IMR-90 (cell line): ENCODE measurements around the gene TMEM200A. TPM values are rescaled to one million over a fixed set of nuclear protein-coding genes. Genes with fewer than 3 reads are reported as not detected.

Experiments used
- ATAC-seq: fragments of 200-7000 bp; cut with Tn5 transposase; 2 replicates; pipeline ENCODE4 v1.9.1; 2020; ENCODE audit warnings: low read depth, mild to moderate bottlenecking, moderate library complexity
- BruUV-seq: library from RNA; stranded (reverse); fragments of 400-500 nt; replicated peaks from 2 replicates; lab custom pipeline; 2021; lab: Mats Ljungman, UMichigan
- CTCF ChIA-PET: fragments of 300-600 bp; formaldehyde crosslinking; extraction: SDS; loops from one replicate; lab custom pipeline; 2021; ENCODE audit warnings: antibody characterized with exemption; lab: Yijun Ruan, JAX
- POLR2A ChIA-PET: fragments of 300-600 bp; sonication (Branson Sonifier 250); formaldehyde crosslinking; loops from one replicate; lab custom pipeline; 2022; ENCODE audit warnings: antibody characterized with exemption; ENCODE audit not compliant: unreplicated experiment; lab: Charles Lee
- DNase-seq: peaks from one replicate; pipeline ENCODE4 v3.0.0; 2013
- H2AFZ ChIP-seq: replicated peaks from 2 replicates; pipeline ENCODE3; 2013; ENCODE audit warnings: low read length, mild to moderate bottlenecking; ENCODE audit not compliant: poor library complexity
- H2AK5ac ChIP-seq: 2 replicates; pipeline ENCODE4 v1.6.1; 2013; ENCODE audit warnings: low read depth, low read length, inconsistent platforms
- H2AK9ac ChIP-seq: replicated peaks from 2 replicates; pipeline ENCODE3; 2013; ENCODE audit warnings: mild to moderate bottlenecking, low read depth, low read length, moderate library complexity; ENCODE audit not compliant: poor library complexity
- H2BK120ac ChIP-seq: 2 replicates; pipeline ENCODE4 v1.6.1; 2013; ENCODE audit warnings: low read depth, low read length, inconsistent platforms
- H2BK15ac ChIP-seq: 3 replicates; pipeline ENCODE4 v1.6.1; 2013; ENCODE audit warnings: low read depth, low read length, inconsistent platforms
- H2BK20ac ChIP-seq: 2 replicates; pipeline ENCODE4 v1.6.1; 2013; ENCODE audit warnings: low read depth, mild to moderate bottlenecking, inconsistent platforms, low read length, moderate library complexity
- H2BK5ac ChIP-seq: 2 replicates; pipeline ENCODE4 v1.6.1; 2013; ENCODE audit warnings: mild to moderate bottlenecking, low read depth, low read length, inconsistent platforms; ENCODE audit not compliant: poor library complexity, severe bottlenecking
- H3K14ac ChIP-seq: replicated peaks from 2 replicates; pipeline ENCODE4 v1.6.1; 2013; ENCODE audit warnings: low read depth, low read length, inconsistent platforms
- H3K18ac ChIP-seq: 2 replicates; pipeline ENCODE4 v1.6.1; 2013; ENCODE audit warnings: low read depth, low read length, control low read depth
- H3K23ac ChIP-seq: 2 replicates; pipeline ENCODE4 v1.6.1; 2013; ENCODE audit warnings: low read depth, low read length, inconsistent platforms
- H3K27ac ChIP-seq: 2 replicates; pipeline ENCODE4 v1.5.1; 2013; ENCODE audit warnings: mild to moderate bottlenecking, control low read depth, low read length; ENCODE audit not compliant: insufficient read depth
- H3K27me3 ChIP-seq: 2 replicates; pipeline ENCODE4 v1.6.1; 2013; ENCODE audit warnings: low read length; ENCODE audit not compliant: control insufficient read depth, insufficient read depth
- H3K36me3 ChIP-seq: 2 replicates; pipeline ENCODE4 v1.6.1; 2013; ENCODE audit warnings: low read length, mixed read lengths; ENCODE audit not compliant: control insufficient read depth, insufficient read depth
- H3K4ac ChIP-seq: 2 replicates; pipeline ENCODE4 v1.6.1; 2013; ENCODE audit warnings: low read depth, low read length, inconsistent platforms
- H3K4me1 ChIP-seq: 2 replicates; pipeline ENCODE4 v1.6.1; 2013; ENCODE audit warnings: low read length, mixed read lengths; ENCODE audit not compliant: control insufficient read depth, insufficient read depth
- H3K4me2 ChIP-seq: 2 replicates; pipeline ENCODE4 v1.6.1; 2013; ENCODE audit warnings: low read depth, mild to moderate bottlenecking, control low read depth, low read length, moderate library complexity
- H3K4me3 ChIP-seq: 2 replicates; pipeline ENCODE4 v1.5.1; 2013; ENCODE audit warnings: low read depth, mild to moderate bottlenecking, control low read depth, low read length, moderate library complexity; ENCODE audit not compliant: insufficient read depth
- H3K56ac ChIP-seq: 2 replicates; pipeline ENCODE4 v1.6.1; 2013; ENCODE audit warnings: low read length, inconsistent platforms; ENCODE audit not compliant: insufficient read depth; ENCODE audit errors: extremely low read depth
- H3K79me1 ChIP-seq, 2 experiments: 2 replicates each; pipeline ENCODE4 v1.6.1; 2013; ENCODE audit warnings: low read length in 2 of 2, inconsistent platforms in 1 of 2, low read depth in 1 of 2
- H3K9ac ChIP-seq: 2 replicates; pipeline ENCODE4 v1.6.1; 2013; ENCODE audit warnings: low read depth, low read length, control low read depth
- H3K9me1 ChIP-seq: 2 replicates; pipeline ENCODE4 v1.6.1; 2013; ENCODE audit warnings: low read length, inconsistent platforms; ENCODE audit not compliant: insufficient read depth
- H3K9me3 ChIP-seq: 2 replicates; pipeline ENCODE4 v1.6.1; 2013; ENCODE audit warnings: low read length; ENCODE audit not compliant: control insufficient read depth, insufficient read depth
- H4K20me1 ChIP-seq: 2 replicates; pipeline ENCODE4 v1.6.1; 2013; ENCODE audit warnings: low read length, inconsistent platforms; ENCODE audit not compliant: insufficient read depth
- H4K5ac ChIP-seq: 2 replicates; pipeline ENCODE4 v1.6.1; 2013; ENCODE audit warnings: mild to moderate bottlenecking, low read depth, low read length, control low read depth
- H4K8ac ChIP-seq, 2 experiments: 2 replicates each; pipeline ENCODE4 v1.6.1; 2013; ENCODE audit warnings: low read depth in 2 of 2, low read length in 2 of 2, control low read depth in 1 of 2, inconsistent platforms in 1 of 2
- H4K91ac ChIP-seq: 2 replicates; pipeline ENCODE4 v1.6.1; 2013; ENCODE audit warnings: low read depth, low read length, inconsistent platforms; ENCODE audit not compliant: insufficient read depth
- BHLHE40 ChIP-seq: fragments of 150-350 bp; IDR thresholded peaks from 2 replicates; pipeline ENCODE4 v1.6.1; 2016; ENCODE audit warnings: mild to moderate bottlenecking, low read depth, low read length
- CEBPB ChIP-seq: IDR thresholded peaks from 2 replicates; pipeline ENCODE4 v1.6.1; 2012; ENCODE audit warnings: low read depth, low read length, improper control_type of control experiment
- CHD1 ChIP-seq: IDR thresholded peaks from 2 replicates; pipeline ENCODE4 v1.6.1; 2012; ENCODE audit warnings: low read depth, low read length, improper control_type of control experiment
- ELK1 ChIP-seq: fragments of 150-350 bp; IDR thresholded peaks from 2 replicates; pipeline ENCODE4 v1.6.1; 2016; ENCODE audit warnings: low read depth, mild to moderate bottlenecking, low read length, moderate library complexity, borderline replicate concordance
- FOS ChIP-seq: fragments of 150-350 bp; IDR thresholded peaks from 2 replicates; pipeline ENCODE4 v1.6.1; 2016; ENCODE audit warnings: low read depth, low read length
- MXI1 ChIP-seq: IDR thresholded peaks from 2 replicates; pipeline ENCODE4 v1.6.1; 2012; ENCODE audit warnings: low read depth, mild to moderate bottlenecking, low read length, moderate library complexity, borderline replicate concordance
- NFE2L2 ChIP-seq: fragments of 150-350 bp; IDR thresholded peaks from 2 replicates; pipeline ENCODE4 v1.6.1; 2016; ENCODE audit warnings: low read depth, mild to moderate bottlenecking, low read length
- POLR2A ChIP-seq: IDR thresholded peaks from 2 replicates; pipeline ENCODE4 v1.6.1; 2012; ENCODE audit warnings: mild to moderate bottlenecking, low read depth, low read length
- RAD21 ChIP-seq: IDR thresholded peaks from 2 replicates; pipeline ENCODE4 v1.6.1; 2012; ENCODE audit warnings: low read length, improper control_type of control experiment
- RCOR1 ChIP-seq: IDR thresholded peaks from 2 replicates; pipeline ENCODE4 v1.6.1; 2012; ENCODE audit warnings: mild to moderate bottlenecking, low read length, improper control_type of control experiment; ENCODE audit not compliant: insufficient replicate concordance
- RFX5 ChIP-seq: IDR thresholded peaks from 2 replicates; pipeline ENCODE4 v1.8.0; 2012; ENCODE audit warnings: low read depth, mild to moderate bottlenecking, low read length, moderate library complexity
- SMC3 ChIP-seq: fragments of 150-350 bp; IDR thresholded peaks from 2 replicates; pipeline ENCODE4 v1.6.1; 2016; ENCODE audit warnings: low read depth, mild to moderate bottlenecking, antibody characterized with exemption, low read length, moderate library complexity
- WGBS, 2 experiments: methylation state at CpG; one replicate each; pipeline versions ENCODE4 v1.1.5 to v1.1.7; 2013; ENCODE audit warnings: missing lambda C conversion rate in 2 of 2; ENCODE audit not compliant: insufficient read length in 1 of 2; ENCODE audit errors: extremely low coverage in 2 of 2; 5-methylcytosine and 5-hydroxymethylcytosine counted together
- dilution Hi-C: fragments of 300-500 bp; cut with HindIII; formaldehyde crosslinking; loops from one replicate; pipeline ENCODE4 v1.14.3; 2018; ENCODE audit warnings: low sequenced_read_pairs; ENCODE audit not compliant: unreplicated experiment
- in situ Hi-C: fragments of 300-500 bp; cut with MboI; formaldehyde crosslinking; loops from 3 replicates; pipeline ENCODE4 v1.14.3; 2019; ENCODE audit warnings: low sequenced_read_pairs, inconsistent platforms, mixed read lengths
- intact Hi-C: fragments of 100-400 bp; cut with micrococcal nuclease; formaldehyde crosslinking; loops from 2 replicates; pipeline ENCODE4 v1.10.0; 2022
- polyA plus RNA-seq, 3 experiments: library from polyadenylated mRNA; depleted of rRNA; stranded (reverse); fragments of >200 nt; gene quantifications; 2 replicates each; pipeline ENCODE4 v1.2.3, GENCODE V29; 2012; ENCODE audit warnings: low replicate concordance in 1 of 3
- total RNA-seq: library from RNA; depleted of rRNA; stranded (reverse); fragments of >200 nt; gene quantifications from 2 replicates; pipeline ENCODE4 v1.2.3, GENCODE V29; 2012
- TF ChIP-seq, protein P1 (sequence below): fragments of 150-350 bp; IDR thresholded peaks from 2 replicates; pipeline ENCODE4 v1.6.1; 2017; ENCODE audit warnings: mild to moderate bottlenecking, antibody characterized with exemption, low read length, low read depth

The TMEM200A gene
- total and polyA plus RNA-seq, 2 of the 4 experiments (the other 2 are of a cell fraction): 22.8 to 37.1 TPM

- Histone ChIP-seq H3K9ac (no peak overlapping the region), H4K20me1 (no peaks in the 10 kb centered on the region), H3K4ac (0 out of 2 replicates have a peak overlapping the region, but pooled peaks have one; percentile 2), H3K9me1 (0 out of 2 replicates have a peak, but pooled peaks cover 2% of the 10 kb centered on the region), H3K4me2 (peak overlapping the region; percentile 29; the same call in 1 of the 2 replicates), H3K27me3 (no peaks in the 10 kb centered on the region), H3K9me3 (no peaks in the 10 kb centered on the region), H3K23ac (peak overlapping the region; percentile 51; the same call in 1 of the 2 replicates), H3K36me3 (no peaks in the 10 kb centered on the region), H4K8ac (peak overlapping the region; percentile 34 to 57; a peak in 2 of 4 replicates), H4K5ac (peak overlapping the region; percentile 92; the same call in 1 of the 2 replicates), H3K14ac (peak overlapping the region; percentile 26; the same call in 1 of the 2 replicates), H2AK9ac (no peak overlapping the region), H3K56ac (no peak overlapping the region), H3K79me1 (peaks cover 22 to 26% of the 10 kb centered on the region in 2 experiments; a peak in 3 of 4 replicates), H3K4me1 (peaks cover 7% of the 10 kb centered on the region), H2AFZ (no peak overlapping the region), H3K27ac (peak overlapping the region; percentile 9; the same call in 1 of the 2 replicates), H2BK15ac (peak overlapping the region; percentile 42; the same call in 1 of the 3 replicates), H2BK5ac (peak overlapping the region; percentile 43), H4K91ac (peak overlapping the region; percentile 20; the same call in 1 of the 2 replicates), H2AK5ac (no peak overlapping the region), H3K18ac (peak overlapping the region; percentile 85; the same call in 1 of the 2 replicates), H2BK120ac (peak overlapping the region; percentile 32; the same call in 1 of the 2 replicates), H2BK20ac (no peak overlapping the region), H3K4me3 (no peak overlapping the region)
- dilution Hi-C loops: no loop called here
- ATAC-seq: no peak
- intact Hi-C loops: loop anchor here (5.0 kb wide), 1 partner anchor 102 kb away; no protein-coding TSS in a partner anchor
- DNase-seq: no peak
- ChIA-PET CTCF (no interaction called here), POLR2A (interaction anchor here (0.7 kb wide), 1 partner anchor 446 kb away, joined by 3 read pairs; no protein-coding TSS in a partner anchor)
- no TSS peak for BruUV-seq
- in situ Hi-C loops: no loop called here
- TF ChIP-seq SMC3 (no peak), RAD21 (no peak), RFX5 (no peak), MXI1 (no peak), FOS (no peak), NFE2L2 (no peak), BHLHE40 (no peak), RCOR1 (no peak), CEBPB (no peak), POLR2A (no peak), CHD1 (no peak), ELK1 (no peak)
- TF ChIP-seq, protein P1, sequence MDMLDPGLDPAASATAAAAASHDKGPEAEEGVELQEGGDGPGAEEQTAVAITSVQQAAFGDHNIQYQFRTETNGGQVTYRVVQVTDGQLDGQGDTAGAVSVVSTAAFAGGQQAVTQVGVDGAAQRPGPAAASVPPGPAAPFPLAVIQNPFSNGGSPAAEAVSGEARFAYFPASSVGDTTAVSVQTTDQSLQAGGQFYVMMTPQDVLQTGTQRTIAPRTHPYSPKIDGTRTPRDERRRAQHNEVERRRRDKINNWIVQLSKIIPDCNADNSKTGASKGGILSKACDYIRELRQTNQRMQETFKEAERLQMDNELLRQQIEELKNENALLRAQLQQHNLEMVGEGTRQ: no peak
- 90% methylated on average over 2 of the region's 2 CpGs; no CpG with 5 or more reads in 1 of the 2 experiments for whole genome bisulfite sequencing, 2 experiments
Measured at GRCh38 chr6:130424710-130425109, 58.9 kb downstream of the TMEM200A start.
